ENCODE data around the gene MYPOP.

DNA sequence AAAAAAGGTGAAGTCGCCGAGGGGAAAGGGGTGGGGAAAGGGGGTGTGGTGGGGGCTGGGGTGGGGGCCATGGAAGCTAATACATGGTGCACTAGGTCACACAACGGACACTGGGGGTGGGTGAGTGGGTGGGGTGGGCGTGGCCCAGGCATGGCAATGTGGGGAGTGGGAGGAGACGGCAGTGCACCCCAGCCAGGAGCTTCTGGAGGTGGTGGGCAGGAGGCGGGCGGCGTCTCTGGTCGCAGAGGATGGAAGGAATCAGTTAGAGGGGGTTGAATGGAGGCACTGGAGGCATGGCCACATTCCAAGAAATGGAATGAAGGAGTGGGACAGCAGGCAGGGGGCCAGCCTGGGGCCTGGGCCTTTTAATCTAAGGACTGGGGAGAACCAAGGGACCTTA lies 31.3 kb upstream of the MYPOP start:
- TF ChIP-seq, protein P1, sequence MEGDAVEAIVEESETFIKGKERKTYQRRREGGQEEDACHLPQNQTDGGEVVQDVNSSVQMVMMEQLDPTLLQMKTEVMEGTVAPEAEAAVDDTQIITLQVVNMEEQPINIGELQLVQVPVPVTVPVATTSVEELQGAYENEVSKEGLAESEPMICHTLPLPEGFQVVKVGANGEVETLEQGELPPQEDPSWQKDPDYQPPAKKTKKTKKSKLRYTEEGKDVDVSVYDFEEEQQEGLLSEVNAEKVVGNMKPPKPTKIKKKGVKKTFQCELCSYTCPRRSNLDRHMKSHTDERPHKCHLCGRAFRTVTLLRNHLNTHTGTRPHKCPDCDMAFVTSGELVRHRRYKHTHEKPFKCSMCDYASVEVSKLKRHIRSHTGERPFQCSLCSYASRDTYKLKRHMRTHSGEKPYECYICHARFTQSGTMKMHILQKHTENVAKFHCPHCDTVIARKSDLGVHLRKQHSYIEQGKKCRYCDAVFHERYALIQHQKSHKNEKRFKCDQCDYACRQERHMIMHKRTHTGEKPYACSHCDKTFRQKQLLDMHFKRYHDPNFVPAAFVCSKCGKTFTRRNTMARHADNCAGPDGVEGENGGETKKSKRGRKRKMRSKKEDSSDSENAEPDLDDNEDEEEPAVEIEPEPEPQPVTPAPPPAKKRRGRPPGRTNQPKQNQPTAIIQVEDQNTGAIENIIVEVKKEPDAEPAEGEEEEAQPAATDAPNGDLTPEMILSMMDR (IDR thresholded peaks at IDR 0.05; ENCODE audit: extremely low read depth in 1 of 2, insufficient read depth in 1 of 2, low read depth in 1 of 2, low read length in 2 of 2) = no peak
- no peak for TF ChIP-seq EZH2 (IDR thresholded peaks at IDR 0.05; ENCODE audit: borderline replicate concordance, low read depth, low read length, severe bottlenecking)
- TF ChIP-seq POLR2A (IDR thresholded peaks at IDR 0.05; ENCODE audit: low read depth, low read length) = no peak
- no peak for TF ChIP-seq MYC (IDR thresholded peaks at IDR 0.05; ENCODE audit: low read depth, low read length)

Measured in endothelial cell of umbilical vein (primary cell).